Stimulated activated naive CD8-positive, alpha-beta T cell treated with anti-CD3 and anti-CD28 coated beads, Interleukin-15, amount 100 ng/mL, for 72 hours (primary cell): ENCODE measurements around the gene TBL1X.

Source experiments
- ATAC-seq: fragments of 150-1000 bp; cut with Tn5 transposase; 2 replicates; pipeline ENCODE4 v1.10.0; 2021; ENCODE audit warnings: mild to moderate bottlenecking, moderate library complexity
- DNase-seq, 2 donors: peaks; one replicate each; pipeline ENCODE4 v3.0.0; 2021 to 2022
- H3K27ac Mint-ChIP-seq, 2 donors: one replicate each; pipeline ENCODE4 v1.8.0; 2022; ENCODE audit warnings: mild to moderate bottlenecking in 2 of 2, mixed read lengths in 2 of 2, moderate library complexity in 2 of 2
- H3K27me3 Mint-ChIP-seq: one replicate; pipeline ENCODE4 v1.8.0; 2022; ENCODE audit warnings: mixed read lengths
- H3K4me1 Mint-ChIP-seq: one replicate; pipeline ENCODE4 v1.8.0; 2022; ENCODE audit warnings: mild to moderate bottlenecking, mixed read lengths
- H3K4me3 Mint-ChIP-seq, 2 donors: one replicate each; pipeline ENCODE4 v1.8.0; 2022; ENCODE audit warnings: mild to moderate bottlenecking in 2 of 2, mixed read lengths in 2 of 2, moderate library complexity in 1 of 2
- H3K9me3 Mint-ChIP-seq, 2 donors: one replicate each; pipeline ENCODE4 v1.8.0; 2022; ENCODE audit warnings: mixed read lengths in 2 of 2

TBL1X gene

DNA sequence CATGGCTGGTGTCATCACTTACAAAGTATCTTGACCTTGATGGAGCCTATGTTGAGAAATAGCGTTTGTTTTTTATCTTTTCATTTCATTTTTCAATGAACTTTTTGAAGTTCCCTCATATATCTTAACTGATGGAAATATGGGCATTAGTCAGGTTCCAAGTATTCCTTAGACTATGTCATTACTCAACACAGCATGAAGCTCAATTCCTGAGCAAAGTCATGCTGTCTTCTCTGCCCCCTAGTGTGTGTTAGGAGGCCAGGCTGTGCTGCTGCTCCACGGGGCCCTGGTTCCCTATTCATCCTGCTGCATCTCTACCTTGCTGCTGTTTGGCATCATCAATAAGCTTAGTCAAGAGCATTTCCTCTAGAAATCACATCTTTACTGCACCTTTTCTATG, 259.9 kb downstream of the TBL1X start:
- ATAC-seq = no peak
- Mint-ChIP-seq H3K27me3 (no peaks in the 10 kb centered on the region), H3K27ac (no peak overlapping the region), H3K4me1 (no peaks in the 10 kb centered on the region), H3K4me3 (no peak overlapping the region), H3K9me3 (peaks cover 21 to 47% of the 10 kb centered on the region in 2 donors)
- DNase-seq = no peak

GRCh38 chrX:9728261-9728660, 263.4 kb downstream of the TBL1X start:
- ATAC-seq = no peak
- Mint-ChIP-seq H3K9me3 (peaks cover 8 to 23% of the 10 kb centered on the region in 2 donors), H3K27me3 (no peaks in the 10 kb centered on the region), H3K4me3 (no peak overlapping the region), H3K27ac (peak overlapping the region in 1 of 2 donors; percentile 61), H3K4me1 (no peaks in the 10 kb centered on the region)
- DNase-seq = no peak

DNA sequence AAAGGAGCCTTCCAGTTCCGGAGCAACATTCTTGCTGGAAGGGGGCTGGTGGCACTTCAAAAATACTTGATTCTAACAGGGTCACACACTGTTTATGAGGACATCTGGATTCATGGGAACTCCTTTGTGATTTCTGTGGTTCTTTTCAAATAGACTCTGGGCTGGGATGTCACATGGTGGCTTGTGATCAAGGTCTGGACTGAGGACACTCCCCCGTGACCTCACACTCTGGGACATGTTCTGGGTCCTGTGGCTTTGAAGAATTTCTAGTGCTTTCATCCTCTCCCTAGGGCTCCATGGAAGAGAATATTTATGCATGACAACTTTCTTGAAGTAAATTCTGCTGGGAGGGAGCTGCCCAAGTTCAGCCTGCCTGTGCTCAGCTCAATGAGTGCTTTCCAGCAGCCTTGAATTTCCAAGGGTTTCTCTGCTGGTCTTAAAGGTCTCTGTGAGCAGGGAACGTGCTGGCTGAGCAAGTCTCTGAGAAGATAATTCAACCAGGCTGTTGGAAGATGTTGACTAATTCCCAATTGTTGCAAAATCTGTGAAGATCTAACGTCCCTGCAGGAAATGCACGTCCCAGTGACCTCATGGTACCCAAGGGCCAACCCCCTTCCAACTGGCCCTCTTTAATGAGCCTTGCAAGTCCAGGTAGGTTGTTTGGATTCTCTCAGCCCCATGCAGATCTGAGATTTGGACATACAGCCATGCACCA, 264.5 kb downstream of the TBL1X start:
- Mint-ChIP-seq H3K27ac (no peak overlapping the region), H3K4me3 (no peak overlapping the region), H3K27me3 (no peaks in the 10 kb centered on the region), H3K4me1 (no peaks in the 10 kb centered on the region), H3K9me3 (peaks cover 8 to 23% of the 10 kb centered on the region in 2 donors)
- DNase-seq (no peak), ATAC-seq (no peak)

GRCh38 chrX:9730078-9730477, 265.2 kb downstream of the TBL1X start:
- ATAC-seq = peak; percentile 62
- Mint-ChIP-seq H3K9me3 (peaks cover 8 to 23% of the 10 kb centered on the region in 2 donors), H3K27me3 (no peaks in the 10 kb centered on the region), H3K27ac (no peak overlapping the region), H3K4me3 (no peak overlapping the region), H3K4me1 (no peaks in the 10 kb centered on the region)
- DNase-seq = no peak

DNA sequence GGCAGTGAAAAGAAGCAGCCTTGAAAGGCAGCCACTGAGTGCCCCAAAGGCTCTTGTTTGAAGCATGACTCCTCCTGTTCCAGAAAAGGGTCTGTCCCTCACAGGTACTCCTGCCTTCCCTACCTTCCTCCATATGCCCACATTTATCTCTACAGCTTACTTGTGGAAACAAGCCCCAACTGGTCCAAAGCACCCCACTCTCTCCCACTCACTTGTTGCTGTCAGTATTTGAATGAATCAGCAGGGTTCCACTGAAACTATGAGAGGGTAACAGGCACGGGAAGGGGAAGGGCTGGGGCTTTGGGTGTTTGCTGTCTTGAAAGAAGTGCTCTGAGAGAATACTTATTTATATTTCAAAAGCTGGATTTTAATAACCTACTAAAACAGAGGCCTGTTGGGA, 265.9 kb downstream of the TBL1X start:
- no peak for DNase-seq
- Mint-ChIP-seq H3K27me3 (no peaks in the 10 kb centered on the region), H3K9me3 (peaks cover 8 to 23% of the 10 kb centered on the region in 2 donors), H3K4me1 (no peaks in the 10 kb centered on the region), H3K27ac (peak overlapping the region in 1 of 2 donors; percentile 38), H3K4me3 (no peak overlapping the region)
- peak; percentile 68 for ATAC-seq

GRCh38 chrX:9737363-9737762, 272.5 kb downstream of the TBL1X start:
- DNase-seq (no peak), ATAC-seq (no peak)
- Mint-ChIP-seq H3K4me1 (no peaks in the 10 kb centered on the region), H3K9me3 (no peaks in the 10 kb centered on the region), H3K4me3 (no peak overlapping the region), H3K27ac (no peak overlapping the region), H3K27me3 (no peaks in the 10 kb centered on the region)

DNA sequence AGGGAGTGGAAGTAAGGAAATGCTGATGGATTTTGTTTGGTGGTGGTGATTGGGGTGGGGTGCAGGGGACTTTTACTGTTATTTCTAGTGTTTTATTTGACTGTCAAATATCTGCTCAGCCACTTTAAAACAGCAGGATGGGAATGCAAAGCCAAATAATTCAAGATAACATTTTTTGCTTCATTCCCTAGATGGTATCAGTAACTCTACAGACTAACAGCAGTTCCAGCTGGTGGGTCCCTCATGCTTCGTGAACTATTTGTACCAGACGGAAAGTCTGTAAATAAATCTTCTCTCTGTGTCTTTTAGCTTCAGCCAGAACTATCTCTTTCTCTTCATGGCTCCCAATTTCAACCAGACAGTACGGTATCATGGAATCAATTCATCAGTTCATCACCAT, 273.3 kb downstream of the TBL1X start:
- H3K27me3 Mint-ChIP-seq = no peaks in the 10 kb centered on the region

GRCh38 chrX:9739130-9739529, 274.3 kb downstream of the TBL1X start:
- Mint-ChIP-seq H3K4me3 (no peak overlapping the region), H3K27me3 (no peaks in the 10 kb centered on the region), H3K27ac (no peak overlapping the region), H3K9me3 (no peaks in the 10 kb centered on the region), H3K4me1 (no peaks in the 10 kb centered on the region)
- no peak for DNase-seq
- no peak for ATAC-seq

More for the DNA sequence above, 273.3 kb downstream of the TBL1X start:
- ATAC-seq (no peak), DNase-seq (no peak)
- no peak overlapping the region for H3K27ac Mint-ChIP-seq
- no peaks in the 10 kb centered on the region for H3K9me3 Mint-ChIP-seq
- H3K4me1 Mint-ChIP-seq = no peaks in the 10 kb centered on the region
- H3K4me3 Mint-ChIP-seq = no peak overlapping the region

DNA sequence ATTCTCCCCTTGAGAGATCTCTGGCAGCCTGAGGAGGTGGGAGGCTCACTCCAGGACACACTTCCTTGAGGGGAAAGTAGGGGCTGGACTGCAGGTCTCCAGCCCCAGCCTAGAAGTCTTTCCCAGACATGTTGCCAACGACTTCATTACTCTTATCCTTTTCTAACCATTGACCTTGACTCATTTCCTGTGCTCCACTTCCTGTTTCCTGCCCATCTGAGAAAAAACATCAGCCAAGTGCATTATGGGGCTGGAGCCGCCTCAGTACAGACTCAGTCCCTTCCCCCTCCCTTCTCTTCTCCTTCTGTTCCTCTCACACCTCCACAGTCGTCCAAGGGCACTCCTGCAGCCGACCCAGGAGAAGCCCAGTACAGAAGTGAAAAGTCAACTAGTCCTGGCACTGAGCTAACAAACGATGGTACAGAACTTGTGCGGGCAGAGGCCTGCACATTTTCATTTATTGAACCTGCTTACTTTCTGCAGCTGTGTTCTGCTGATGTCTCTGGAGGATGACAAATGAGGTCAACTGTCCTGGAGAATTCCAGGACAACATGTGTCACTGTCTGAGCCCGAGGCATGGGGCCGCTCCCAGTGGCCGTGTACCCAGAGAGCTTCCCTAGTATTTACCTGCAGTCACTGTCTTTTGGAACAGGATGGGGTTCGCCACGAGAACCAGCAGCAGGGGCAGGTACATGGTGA, 280.7 kb downstream of the TBL1X start:
- Mint-ChIP-seq H3K9me3 (peaks cover 7 to 10% of the 10 kb centered on the region in 2 donors), H3K27me3 (peaks cover 6% of the 10 kb centered on the region), H3K4me3 (peak overlapping the region; percentile 34 to 39), H3K27ac (peak overlapping the region; percentile 72 to 92), H3K4me1 (peaks cover 19% of the 10 kb centered on the region)
- DNase-seq (no peak), ATAC-seq (peak; percentile 57)

GRCh38 chrX:9746148-9746888, 281.5 kb downstream of the TBL1X start:
- Mint-ChIP-seq H3K9me3 (peaks cover 7 to 10% of the 10 kb centered on the region in 2 donors), H3K27ac (peak overlapping the region; percentile 2 to 21), H3K4me1 (peaks cover 19% of the 10 kb centered on the region), H3K27me3 (peaks cover 6% of the 10 kb centered on the region), H3K4me3 (no peak overlapping the region)
- DNase-seq = no peak
- ATAC-seq = no peak

- H3K4me1 Mint-ChIP-seq = peaks cover 19% of the 10 kb centered on the region
- peaks cover 6% of the 10 kb centered on the region for H3K27me3 Mint-ChIP-seq
- no peak overlapping the region for H3K27ac Mint-ChIP-seq
- no peak for ATAC-seq
- peaks cover 7 to 10% of the 10 kb centered on the region in 2 donors for H3K9me3 Mint-ChIP-seq
- no peak overlapping the region for H3K4me3 Mint-ChIP-seq
- DNase-seq = no peak
Measured at GRCh38 chrX:9747644-9748043, 282.8 kb downstream of the TBL1X start.

DNA sequence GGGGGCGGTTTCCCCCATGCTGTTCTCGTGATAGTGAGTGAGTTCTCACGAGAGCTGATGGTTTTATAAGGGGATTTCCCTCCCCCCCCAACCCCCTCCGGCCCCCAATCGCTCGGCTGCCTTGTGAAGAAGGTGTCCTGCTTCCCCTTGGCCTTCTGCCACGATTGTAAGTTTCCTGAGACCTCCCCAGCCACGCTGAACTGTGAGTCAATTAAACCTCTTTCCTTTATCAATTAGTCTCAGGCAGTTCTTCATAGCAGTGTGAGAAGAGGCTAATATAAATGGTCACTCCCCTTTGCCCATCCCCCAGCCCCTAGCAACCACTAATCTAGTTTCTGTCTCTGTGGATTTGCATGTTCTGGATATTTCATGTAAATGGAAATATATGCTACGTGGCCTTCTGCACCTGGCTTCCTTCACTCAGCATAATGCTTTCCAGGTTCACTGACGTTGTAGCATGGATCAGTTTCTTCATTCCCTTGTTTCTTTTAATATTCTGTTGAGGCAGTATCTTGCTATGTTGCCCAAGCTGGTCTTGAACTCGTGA, 284.4 kb downstream of the TBL1X start:
- Mint-ChIP-seq H3K27me3 (peaks cover 6% of the 10 kb centered on the region), H3K4me1 (peaks cover 19% of the 10 kb centered on the region), H3K9me3 (peaks cover 7 to 10% of the 10 kb centered on the region in 2 donors), H3K27ac (no peak overlapping the region), H3K4me3 (no peak overlapping the region)
- no peak for ATAC-seq
- no peak for DNase-seq

GRCh38 chrX:9757366-9757765, 292.5 kb downstream of the TBL1X start:
- Mint-ChIP-seq H3K4me3 (no peak overlapping the region), H3K4me1 (no peaks in the 10 kb centered on the region), H3K27me3 (peaks cover 17% of the 10 kb centered on the region), H3K27ac (no peak overlapping the region), H3K9me3 (no peaks in the 10 kb centered on the region)
- ATAC-seq = no peak
- no peak for DNase-seq

DNA sequence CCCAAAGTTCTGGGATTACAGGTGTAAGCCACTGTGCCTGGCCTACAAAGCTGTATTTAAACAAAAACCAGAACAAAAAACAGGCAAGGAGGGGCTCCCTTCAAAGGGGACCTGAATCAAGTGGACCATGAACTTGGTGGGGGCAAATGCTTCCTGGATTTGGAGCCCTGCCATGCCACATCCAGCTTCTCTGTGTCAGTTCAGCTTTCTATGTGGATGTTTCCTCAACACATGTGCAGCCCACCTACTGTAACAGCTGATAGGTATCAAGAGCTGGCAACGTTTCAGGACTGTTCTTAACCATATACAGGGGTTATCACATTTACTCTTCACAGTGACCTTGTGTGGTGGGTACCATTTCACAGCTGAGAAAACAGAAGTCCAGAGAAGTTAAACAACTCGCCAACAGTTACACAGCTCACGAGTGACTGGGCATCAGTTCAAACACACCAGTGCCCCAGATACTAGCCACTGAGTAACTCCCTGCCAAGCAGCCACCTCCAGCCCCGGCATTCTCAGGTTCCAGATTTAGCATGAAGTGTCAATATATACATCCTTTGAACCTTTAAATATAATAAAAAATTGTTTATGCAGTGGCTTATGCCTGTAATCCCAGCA, 293.3 kb downstream of the TBL1X start:
- H3K27me3 Mint-ChIP-seq = peaks cover 24% of the 10 kb centered on the region
- H3K4me1 Mint-ChIP-seq = no peaks in the 10 kb centered on the region
- H3K4me3 Mint-ChIP-seq = no peak overlapping the region
- H3K27ac Mint-ChIP-seq = no peak overlapping the region
- H3K9me3 Mint-ChIP-seq = no peaks in the 10 kb centered on the region
- ATAC-seq (no peak), DNase-seq (no peak)

GRCh38 chrX:9759337-9759736, 294.5 kb downstream of the TBL1X start:
- H3K4me3 Mint-ChIP-seq = no peak overlapping the region
- ATAC-seq (no peak), DNase-seq (no peak)
- H3K4me1 Mint-ChIP-seq = no peaks in the 10 kb centered on the region
- H3K9me3 Mint-ChIP-seq = no peaks in the 10 kb centered on the region
- H3K27me3 Mint-ChIP-seq = peaks cover 30% of the 10 kb centered on the region
- no peak overlapping the region for H3K27ac Mint-ChIP-seq
